Body of pancreas (tissue), 4 donors: ENCODE results near the gene PXMP4. TPM values are rescaled to one million over a fixed set of nuclear protein-coding genes. Genes with fewer than 3 reads are reported as not detected.

Experiments used
- ATAC-seq: fragments of 150-250 bp; one replicate; pipeline ENCODE4 v1.9.1; 2016
- DNase-seq, 4 donors: peaks; one replicate each; pipeline ENCODE4 v3.0.0-alpha.2; 2019
- H3K27ac ChIP-seq, 4 donors: fragments of 200-600 bp; sonication (generic); 1 replicate in 3 of 4; 2 replicates in 1 of 4; pipeline versions ENCODE4 v1.5.1 to v1.6.1; 2016 to 2019; ENCODE audit warnings: mild to moderate bottlenecking in 1 of 4, mixed read lengths in 1 of 4, moderate library complexity in 1 of 4
- H3K27me3 ChIP-seq, 2 donors: fragments of 200-600 bp; sonication (generic); one replicate each; pipeline ENCODE4 v1.6.0; 2016; ENCODE audit warnings: mild to moderate bottlenecking in 1 of 2
- H3K36me3 ChIP-seq, 2 donors: fragments of 200-600 bp; sonication (generic); replicated peaks in 1 of 2; 2 replicates each; pipeline ENCODE4 v1.5.1; 2016; ENCODE audit warnings: low read depth in 2 of 2; ENCODE audit not compliant: insufficient read depth in 1 of 2
- H3K4me1 ChIP-seq: fragments of 200-600 bp; sonication (generic); one replicate; pipeline ENCODE4 v1.6.0; 2016
- H3K4me3 ChIP-seq, 2 donors: fragments of 200-600 bp; sonication (generic); 1 replicate in 1 of 2; 2 replicates in 1 of 2; pipeline ENCODE4 v1.5.1; 2016 to 2019
- H3K9me3 ChIP-seq, 3 donors: fragments of 200-600 bp; sonication (generic); 1 replicate in 2 of 3; 2 replicates in 1 of 3; pipeline ENCODE4 v1.5.1; 2016
- POLR2A ChIP-seq, 3 donors: fragments of 450-650 bp; IDR thresholded peaks; one replicate each; pipeline ENCODE4 v1.6.1; 2016; ENCODE audit warnings: antibody characterized with exemption in 3 of 3, mild to moderate bottlenecking in 2 of 3
- WGBS, 2 donors: methylation state at CpG; one replicate each; pipeline ENCODE4 v1.1.5; 2017; 5-methylcytosine and 5-hydroxymethylcytosine counted together
- intact Hi-C: fragments of 100-400 bp; cut with DNase I; formaldehyde crosslinking; loops from one replicate; pipeline ENCODE4 v1.15.1; 2023
- total RNA-seq, 2 donors: library from RNA; depleted of rRNA; stranded (reverse); fragments of >200 nt; gene quantifications; one replicate each; pipeline ENCODE4 v1.1.0, GENCODE V29; 2016
- TF ChIP-seq, protein P1 (sequence below), 7 experiments: fragments of 450-650 bp in 4 of 7; fragments of 200-600 bp in 3 of 7; sonication (generic) in 3 of 7; IDR thresholded peaks; one replicate each; pipeline ENCODE4 v1.5.1; 2016 to 2019; ENCODE audit warnings: antibody characterized with exemption in 7 of 7

The PXMP4 gene
- total RNA-seq, 2 donors from 2014 or later: 3.3 to 5.2 TPM

DNA sequence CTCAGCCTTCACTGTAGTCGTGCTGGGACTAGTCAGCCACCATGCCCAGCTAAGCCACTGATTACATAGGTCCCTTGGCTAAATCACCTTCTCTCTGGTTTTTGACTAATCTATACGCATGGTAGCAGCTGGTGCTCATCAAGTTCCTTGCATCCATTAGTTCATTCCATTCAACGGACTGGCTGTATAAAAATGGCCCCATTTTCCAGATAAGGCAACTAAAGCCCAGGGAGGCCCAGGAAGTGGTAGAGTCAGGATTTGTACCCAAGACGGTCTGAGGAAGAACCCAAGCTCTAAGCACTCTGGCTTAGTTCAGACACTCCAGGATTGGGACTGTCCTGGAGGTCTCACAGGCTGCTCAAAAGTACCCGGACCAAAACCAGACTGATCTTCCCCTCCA is 38.8 kb downstream of the PXMP4 start:
- intact Hi-C loops: no loop called here
- 81 to 96% methylated on average over 2 to 5 of the region's 5 CpGs for WGBS, 2 donors

DNA sequence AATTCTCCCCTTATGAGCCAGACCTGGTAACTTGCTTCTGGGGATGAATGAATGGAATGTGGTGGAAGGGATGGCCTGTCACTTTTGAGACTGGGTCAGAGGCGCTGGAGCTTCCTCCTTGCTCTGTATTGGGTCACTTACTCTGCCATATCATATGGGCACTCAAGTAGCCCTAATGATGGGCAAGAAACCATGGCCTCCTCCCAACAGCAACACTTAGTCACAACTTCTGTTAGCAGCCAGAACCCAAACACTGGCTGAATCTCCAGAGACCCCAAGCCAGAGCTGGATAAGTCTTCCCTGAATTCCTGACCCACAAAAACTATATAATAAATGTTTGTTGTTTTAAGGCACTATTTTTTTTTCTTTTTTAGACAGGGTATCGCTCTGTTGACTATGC is 39.4 kb downstream of the PXMP4 start:
- peaks cover 11% of the 10 kb centered on the region for H3K4me1 ChIP-seq

More for the DNA sequence above, 38.8 kb downstream of the PXMP4 start:
- ATAC-seq: no peak
- Histone ChIP-seq H3K4me1 (peaks cover 12% of the 10 kb centered on the region), H3K27me3 (no peaks in the 10 kb centered on the region), H3K4me3 (no peak overlapping the region), H3K27ac (no peak overlapping the region), H3K36me3 (no peaks in the 10 kb centered on the region), H3K9me3 (no peaks in the 10 kb centered on the region)
- DNase-seq: no peak
- TF ChIP-seq, protein P1, sequence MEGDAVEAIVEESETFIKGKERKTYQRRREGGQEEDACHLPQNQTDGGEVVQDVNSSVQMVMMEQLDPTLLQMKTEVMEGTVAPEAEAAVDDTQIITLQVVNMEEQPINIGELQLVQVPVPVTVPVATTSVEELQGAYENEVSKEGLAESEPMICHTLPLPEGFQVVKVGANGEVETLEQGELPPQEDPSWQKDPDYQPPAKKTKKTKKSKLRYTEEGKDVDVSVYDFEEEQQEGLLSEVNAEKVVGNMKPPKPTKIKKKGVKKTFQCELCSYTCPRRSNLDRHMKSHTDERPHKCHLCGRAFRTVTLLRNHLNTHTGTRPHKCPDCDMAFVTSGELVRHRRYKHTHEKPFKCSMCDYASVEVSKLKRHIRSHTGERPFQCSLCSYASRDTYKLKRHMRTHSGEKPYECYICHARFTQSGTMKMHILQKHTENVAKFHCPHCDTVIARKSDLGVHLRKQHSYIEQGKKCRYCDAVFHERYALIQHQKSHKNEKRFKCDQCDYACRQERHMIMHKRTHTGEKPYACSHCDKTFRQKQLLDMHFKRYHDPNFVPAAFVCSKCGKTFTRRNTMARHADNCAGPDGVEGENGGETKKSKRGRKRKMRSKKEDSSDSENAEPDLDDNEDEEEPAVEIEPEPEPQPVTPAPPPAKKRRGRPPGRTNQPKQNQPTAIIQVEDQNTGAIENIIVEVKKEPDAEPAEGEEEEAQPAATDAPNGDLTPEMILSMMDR (IDR thresholded peaks at IDR 0.05): no peak
- no peak for TF ChIP-seq POLR2A (IDR thresholded peaks at IDR 0.05)

DNA sequence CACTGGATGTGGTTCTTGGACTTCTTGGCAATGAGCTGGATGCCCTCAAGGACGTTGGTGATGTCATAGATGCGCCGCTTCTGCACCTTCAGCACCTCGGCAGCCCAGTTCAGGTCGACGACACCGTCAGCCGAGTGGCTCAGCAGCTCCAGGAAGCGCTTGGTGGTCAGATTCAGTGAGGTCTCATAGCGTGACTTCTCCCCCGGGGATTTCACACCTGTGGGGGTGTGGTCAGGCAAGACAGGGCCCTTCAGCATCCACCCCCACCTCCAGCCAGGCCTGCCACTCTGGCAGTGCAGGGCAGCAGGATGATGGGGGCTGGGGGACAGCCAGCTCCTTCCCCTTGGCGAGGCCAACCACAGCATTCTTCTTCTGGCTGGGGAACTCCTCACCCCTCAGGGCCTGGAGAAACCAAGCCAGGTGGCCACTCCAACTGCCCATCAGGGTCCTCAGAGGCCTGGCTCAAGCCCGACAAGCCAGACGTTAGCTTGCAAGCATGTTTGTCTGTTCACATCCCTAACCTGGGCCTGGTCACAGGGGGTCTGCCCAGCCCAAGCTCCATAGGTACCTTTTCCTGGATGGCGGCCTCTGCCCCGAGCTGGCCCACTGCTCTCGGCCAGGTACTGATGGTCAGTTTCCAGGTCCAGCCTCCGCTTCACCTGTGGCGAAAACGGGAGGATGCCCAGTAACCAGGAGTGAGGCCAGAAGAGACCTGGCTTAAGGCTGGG is 40.2 kb downstream of the PXMP4 start:
- intact Hi-C loops: no loop called here
- no peak overlapping the region for H3K27ac ChIP-seq

More for the DNA sequence above, 39.4 kb downstream of the PXMP4 start:
- H3K36me3 ChIP-seq: no peaks in the 10 kb centered on the region
- 92 to 98% methylated on average over 2 of the region's 2 CpGs for WGBS, 2 donors
- DNase-seq (no peak), ATAC-seq (no peak)
- TF ChIP-seq POLR2A (IDR thresholded peaks at IDR 0.05): no peak
- TF ChIP-seq, protein P1 (IDR thresholded peaks at IDR 0.05): no peak
- no peak overlapping the region for H3K27ac ChIP-seq
- intact Hi-C loops: no loop called here
- no peaks in the 10 kb centered on the region for H3K27me3 ChIP-seq
- H3K4me3 ChIP-seq: no peak overlapping the region
- no peaks in the 10 kb centered on the region for H3K9me3 ChIP-seq

DNA sequence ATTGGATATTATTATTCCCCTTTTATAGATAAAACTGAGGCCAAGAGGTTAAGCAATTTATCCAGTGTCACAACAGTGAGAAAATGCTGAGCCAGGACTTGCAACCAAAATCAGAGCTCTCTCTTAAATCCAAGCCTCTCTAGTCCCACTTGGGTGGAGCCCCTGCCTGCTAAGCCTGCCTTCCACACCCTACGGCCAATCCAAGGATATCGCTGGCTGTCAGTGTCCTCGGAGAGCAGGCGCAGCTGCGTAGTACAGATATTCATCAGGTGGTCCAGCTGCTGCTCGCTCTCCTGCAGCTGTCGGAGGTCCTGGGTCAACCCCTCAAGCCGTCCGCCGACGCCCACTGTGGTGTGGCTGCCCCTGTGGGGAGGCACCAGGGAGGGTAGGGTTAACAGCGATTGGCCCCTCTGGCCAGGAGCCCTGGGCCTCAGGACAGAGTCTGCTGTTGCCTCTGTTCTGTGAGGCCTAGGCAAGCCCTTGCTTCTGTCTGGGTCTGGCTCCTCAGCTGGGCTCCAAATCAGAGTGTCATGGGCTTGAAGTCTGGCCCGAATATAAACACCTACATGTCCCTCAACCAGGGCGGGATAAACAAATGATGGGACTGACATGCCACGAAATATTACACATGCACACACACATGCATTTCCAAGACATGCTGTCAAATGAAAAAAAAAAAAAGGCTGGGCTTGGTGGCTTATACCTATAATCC is 42.0 kb downstream of the PXMP4 start:
- H3K27me3 ChIP-seq: no peaks in the 10 kb centered on the region
- H3K9me3 ChIP-seq: no peaks in the 10 kb centered on the region
- 85% methylated on average over 13 to 15 of the region's 15 CpGs for WGBS, 2 donors
- DNase-seq (no peak), ATAC-seq (no peak)
- H3K27ac ChIP-seq: no peak overlapping the region
- H3K4me1 ChIP-seq: peaks cover 18% of the 10 kb centered on the region
- H3K36me3 ChIP-seq: no peaks in the 10 kb centered on the region
- intact Hi-C loops: no loop called here
- H3K4me3 ChIP-seq: no peak overlapping the region
- no peak for TF ChIP-seq POLR2A (IDR thresholded peaks at IDR 0.05)
- TF ChIP-seq, protein P1 (IDR thresholded peaks at IDR 0.05): no peak

More for the DNA sequence above, 40.2 kb downstream of the PXMP4 start:
- 74 to 86% methylated on average over 6 to 20 of the region's 20 CpGs for WGBS, 2 donors
- H3K9me3 ChIP-seq: no peaks in the 10 kb centered on the region
- no peaks in the 10 kb centered on the region for H3K27me3 ChIP-seq
- no peak overlapping the region for H3K4me3 ChIP-seq
- H3K36me3 ChIP-seq: no peaks in the 10 kb centered on the region
- no peak for TF ChIP-seq POLR2A (IDR thresholded peaks at IDR 0.05)
- TF ChIP-seq, protein P1 (IDR thresholded peaks at IDR 0.05): no peak
- DNase-seq (no peak), ATAC-seq (no peak)
- H3K4me1 ChIP-seq: peaks cover 9% of the 10 kb centered on the region
